Measurements from ENCODE around the gene IRS1.

IRS1 gene

DNA sequence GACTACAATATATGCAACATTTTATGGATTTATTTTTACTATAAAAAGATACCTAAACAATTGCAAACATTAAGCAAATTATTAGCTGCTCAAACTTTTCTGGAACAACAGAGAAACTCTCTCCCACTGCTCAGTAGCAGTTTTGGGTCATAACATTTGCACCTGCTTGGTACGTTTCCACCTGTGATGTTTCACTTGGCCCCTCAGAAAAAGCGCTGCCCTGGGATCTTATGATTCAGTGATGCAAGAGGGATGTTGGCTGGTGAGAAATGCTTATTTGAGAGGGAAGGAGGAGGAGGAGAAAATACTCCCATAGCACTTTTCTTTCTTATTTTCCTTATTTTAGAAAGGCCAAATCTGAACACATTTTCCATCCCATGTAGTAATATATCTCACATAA, 9.2 kb downstream of the IRS1 start:
- TF ChIP-seq, protein P1, sequence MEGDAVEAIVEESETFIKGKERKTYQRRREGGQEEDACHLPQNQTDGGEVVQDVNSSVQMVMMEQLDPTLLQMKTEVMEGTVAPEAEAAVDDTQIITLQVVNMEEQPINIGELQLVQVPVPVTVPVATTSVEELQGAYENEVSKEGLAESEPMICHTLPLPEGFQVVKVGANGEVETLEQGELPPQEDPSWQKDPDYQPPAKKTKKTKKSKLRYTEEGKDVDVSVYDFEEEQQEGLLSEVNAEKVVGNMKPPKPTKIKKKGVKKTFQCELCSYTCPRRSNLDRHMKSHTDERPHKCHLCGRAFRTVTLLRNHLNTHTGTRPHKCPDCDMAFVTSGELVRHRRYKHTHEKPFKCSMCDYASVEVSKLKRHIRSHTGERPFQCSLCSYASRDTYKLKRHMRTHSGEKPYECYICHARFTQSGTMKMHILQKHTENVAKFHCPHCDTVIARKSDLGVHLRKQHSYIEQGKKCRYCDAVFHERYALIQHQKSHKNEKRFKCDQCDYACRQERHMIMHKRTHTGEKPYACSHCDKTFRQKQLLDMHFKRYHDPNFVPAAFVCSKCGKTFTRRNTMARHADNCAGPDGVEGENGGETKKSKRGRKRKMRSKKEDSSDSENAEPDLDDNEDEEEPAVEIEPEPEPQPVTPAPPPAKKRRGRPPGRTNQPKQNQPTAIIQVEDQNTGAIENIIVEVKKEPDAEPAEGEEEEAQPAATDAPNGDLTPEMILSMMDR (IDR thresholded peaks at IDR 0.05; ENCODE audit: insufficient read depth, low read depth, low read length, missing control alignments) = no peak
- H3K4me3 ChIP-seq (ENCODE audit: low read depth, low read length) = no peak overlapping the region

DNA sequence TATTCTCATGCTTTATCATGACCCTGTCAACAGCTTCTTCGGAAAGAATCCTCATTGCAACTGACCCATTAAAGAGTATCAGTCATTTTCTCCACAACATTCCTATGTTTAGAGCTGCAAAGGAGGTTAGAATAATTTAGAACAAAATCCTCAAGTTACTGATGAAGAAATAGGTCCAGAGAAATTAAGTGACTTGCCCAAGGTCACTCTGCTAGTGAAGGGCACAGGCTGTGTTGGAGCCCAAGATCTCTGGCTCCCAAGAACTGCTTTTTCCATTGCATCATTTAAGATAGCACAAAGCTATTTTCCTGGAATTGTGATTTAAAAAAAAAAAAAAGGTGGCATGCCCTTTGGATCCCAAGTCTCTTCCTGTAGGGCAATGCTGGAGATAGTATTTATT, 9.6 kb downstream of the IRS1 start:
- DNase-seq (ENCODE audit: low read depth) = no peak
- H3K4me3 ChIP-seq (ENCODE audit: low read depth, low read length) = no peak overlapping the region
- TF ChIP-seq, protein P1 (IDR thresholded peaks at IDR 0.05; ENCODE audit: insufficient read depth, low read depth, low read length, missing control alignments) = no peak

More for the DNA sequence above, 9.2 kb downstream of the IRS1 start:
- DNase-seq (ENCODE audit: low read depth) = no peak

DNA sequence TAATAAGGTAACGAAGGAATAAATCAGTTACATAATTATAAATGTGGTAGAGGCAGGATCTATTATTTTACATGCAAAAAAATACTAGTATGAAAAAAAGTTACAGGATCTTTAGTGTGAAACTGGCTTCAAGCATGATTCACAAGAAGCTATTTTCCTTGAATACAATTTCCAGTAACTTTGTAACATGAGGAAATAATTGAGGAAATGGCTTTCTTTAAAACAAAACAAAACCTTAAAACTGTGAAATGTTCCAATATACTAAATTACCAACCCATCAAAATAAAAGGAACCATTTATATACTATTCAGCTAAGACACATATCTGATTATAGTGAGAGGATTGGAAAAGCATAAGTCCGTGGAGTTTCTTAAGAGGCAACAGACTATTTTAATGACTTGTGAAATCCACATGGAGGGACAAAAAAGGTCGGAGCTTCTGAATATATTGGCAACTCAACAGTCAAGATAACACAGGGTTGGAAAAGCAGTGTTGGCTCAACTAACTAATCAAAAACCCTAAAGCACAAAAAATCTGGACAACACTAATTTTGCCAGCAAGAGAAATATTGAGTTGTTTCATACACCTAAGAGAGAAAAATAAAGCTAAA, 10.6 kb downstream of the IRS1 start:
- TF ChIP-seq, protein P1 (IDR thresholded peaks at IDR 0.05; ENCODE audit: insufficient read depth, low read depth, low read length, missing control alignments) = no peak
- no peak overlapping the region for H3K4me3 ChIP-seq (ENCODE audit: low read depth, low read length)
- no peak for DNase-seq (ENCODE audit: low read depth)

DNA sequence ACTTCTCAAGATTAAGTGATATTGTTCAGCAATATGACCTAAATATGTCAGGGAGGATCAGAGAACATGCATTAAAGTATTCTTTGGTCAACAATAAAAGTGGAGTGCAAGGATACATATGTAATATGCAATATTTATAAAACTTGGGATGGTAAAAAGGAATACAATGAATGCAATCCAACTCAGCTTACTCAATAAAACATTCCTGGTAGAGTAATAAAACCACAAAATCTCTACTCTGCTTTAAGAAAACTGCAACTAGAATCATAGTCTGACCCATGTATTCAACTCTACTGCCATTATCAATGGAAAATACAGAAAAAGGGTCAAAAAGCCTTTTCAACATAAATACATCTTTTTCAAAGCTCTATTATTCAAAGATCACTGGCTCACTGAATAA, 11.6 kb downstream of the IRS1 start:
- DNase-seq (ENCODE audit: low read depth) = no peak
- TF ChIP-seq, protein P1 (IDR thresholded peaks at IDR 0.05; ENCODE audit: insufficient read depth, low read depth, low read length, missing control alignments) = no peak
- H3K4me3 ChIP-seq (ENCODE audit: low read depth, low read length) = no peak overlapping the region

DNA sequence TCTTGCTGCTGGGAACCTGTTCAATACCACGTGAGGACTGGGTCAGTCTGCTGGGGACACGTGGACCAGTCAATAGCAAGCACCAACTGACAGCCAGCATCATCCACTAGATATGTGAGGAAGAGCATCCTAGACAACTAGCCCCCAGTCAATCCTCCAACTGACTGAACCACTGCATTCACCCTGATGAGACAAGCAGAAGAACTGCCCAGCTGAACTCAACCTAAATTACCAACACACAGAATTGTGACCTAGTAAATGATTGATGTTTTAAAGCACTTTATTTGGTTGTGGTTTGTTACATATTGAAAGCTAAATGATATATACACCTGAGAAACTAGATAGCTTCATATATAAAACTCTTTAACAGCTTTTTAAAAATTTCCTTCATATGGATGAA, 15.7 kb downstream of the IRS1 start:
- no peak for DNase-seq (ENCODE audit: low read depth)
- TF ChIP-seq, protein P1 (IDR thresholded peaks at IDR 0.05; ENCODE audit: insufficient read depth, low read depth, low read length, missing control alignments) = no peak
- no peak overlapping the region for H3K4me3 ChIP-seq (ENCODE audit: low read depth, low read length)

DNA sequence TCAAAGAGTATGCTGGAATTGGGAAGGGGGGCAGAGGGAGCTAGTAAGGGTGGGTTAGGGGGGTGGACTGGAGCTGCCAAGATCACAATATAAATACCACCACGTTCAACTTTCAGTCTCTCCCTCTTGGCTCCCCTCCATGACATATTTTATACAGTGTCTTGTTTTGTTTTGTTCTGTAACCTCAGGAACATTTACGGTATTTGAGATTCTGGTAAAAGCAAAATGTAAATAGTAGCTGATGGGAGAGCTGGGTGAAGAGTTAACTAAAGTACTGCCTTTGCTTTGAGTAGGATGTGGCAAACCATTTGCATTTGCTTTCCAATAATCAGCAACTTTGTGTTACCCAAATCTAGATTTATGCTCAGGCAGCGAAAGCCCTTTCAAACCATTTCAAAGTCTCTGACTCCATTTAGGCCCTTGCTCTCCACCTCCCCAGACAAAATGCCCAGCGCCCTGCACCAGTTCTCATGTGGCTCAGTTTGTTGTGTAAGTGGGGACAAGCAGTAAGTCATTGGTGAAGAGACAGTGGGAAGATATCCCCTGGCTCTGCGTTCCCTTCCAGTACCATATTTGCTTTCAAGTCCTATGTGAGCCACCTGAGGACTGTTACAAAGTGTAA, 17.4 kb downstream of the IRS1 start:
- H3K4me3 ChIP-seq (ENCODE audit: low read depth, low read length) = no peak overlapping the region
- TF ChIP-seq, protein P1 (IDR thresholded peaks at IDR 0.05; ENCODE audit: insufficient read depth, low read depth, low read length, missing control alignments) = no peak
- no peak for DNase-seq (ENCODE audit: low read depth)

DNA sequence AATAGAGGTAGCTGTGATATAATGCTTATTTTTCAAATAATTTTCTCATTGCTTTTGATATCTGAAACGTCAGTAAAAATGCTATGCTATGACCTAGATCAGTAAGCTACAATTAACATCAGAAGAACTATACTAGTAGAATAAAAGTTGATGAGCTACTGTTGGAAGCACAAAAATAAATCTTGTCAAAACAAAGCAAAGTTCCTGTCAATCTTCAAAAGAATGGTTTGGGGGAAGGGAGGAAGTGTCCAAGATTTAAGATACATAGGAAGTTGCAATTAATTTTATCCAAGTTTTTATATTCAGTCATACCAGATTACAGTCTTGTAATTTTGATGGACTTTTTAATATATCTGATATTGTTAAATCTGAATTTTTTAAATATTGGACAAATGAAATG, 19.2 kb downstream of the IRS1 start:
- H3K4me3 ChIP-seq (ENCODE audit: low read depth, low read length) = no peak overlapping the region
- no peak for DNase-seq (ENCODE audit: low read depth)
- TF ChIP-seq, protein P1 (IDR thresholded peaks at IDR 0.05; ENCODE audit: insufficient read depth, low read depth, low read length, missing control alignments) = no peak
